ENCODE results near the gene PARN.

The PARN gene

DNA sequence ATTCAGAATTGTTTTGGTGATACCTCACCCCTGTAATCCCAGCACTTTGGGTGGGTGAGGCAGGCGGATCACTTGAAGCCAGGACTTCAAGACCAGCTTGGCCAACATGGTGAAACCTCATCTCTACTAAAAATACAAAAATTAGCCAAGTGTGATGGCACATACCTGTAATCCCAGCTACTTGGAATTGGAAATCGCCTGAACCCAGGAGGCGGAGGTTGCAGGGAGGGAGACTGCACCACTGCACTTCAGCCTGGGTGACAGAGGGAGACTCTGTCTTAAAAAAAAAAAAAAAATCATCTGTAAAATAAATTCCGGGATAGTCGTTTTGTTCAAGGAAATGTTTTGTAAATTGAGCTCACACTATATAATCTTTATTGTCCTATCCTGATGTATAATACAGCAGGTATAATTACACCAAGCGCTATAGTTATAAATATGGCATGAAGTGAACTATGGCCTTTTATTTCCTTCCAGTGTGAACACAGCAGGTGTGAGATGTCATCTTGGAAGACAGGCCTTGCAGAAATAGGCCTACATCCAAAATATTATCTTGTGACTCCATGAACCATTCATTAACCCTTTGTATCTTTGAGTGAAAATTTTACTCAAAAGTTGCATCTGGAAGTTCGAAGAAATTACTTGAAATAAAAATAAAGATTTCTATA, 38.6 kb upstream of the PARN start:
- TF ChIP-seq, protein P1, sequence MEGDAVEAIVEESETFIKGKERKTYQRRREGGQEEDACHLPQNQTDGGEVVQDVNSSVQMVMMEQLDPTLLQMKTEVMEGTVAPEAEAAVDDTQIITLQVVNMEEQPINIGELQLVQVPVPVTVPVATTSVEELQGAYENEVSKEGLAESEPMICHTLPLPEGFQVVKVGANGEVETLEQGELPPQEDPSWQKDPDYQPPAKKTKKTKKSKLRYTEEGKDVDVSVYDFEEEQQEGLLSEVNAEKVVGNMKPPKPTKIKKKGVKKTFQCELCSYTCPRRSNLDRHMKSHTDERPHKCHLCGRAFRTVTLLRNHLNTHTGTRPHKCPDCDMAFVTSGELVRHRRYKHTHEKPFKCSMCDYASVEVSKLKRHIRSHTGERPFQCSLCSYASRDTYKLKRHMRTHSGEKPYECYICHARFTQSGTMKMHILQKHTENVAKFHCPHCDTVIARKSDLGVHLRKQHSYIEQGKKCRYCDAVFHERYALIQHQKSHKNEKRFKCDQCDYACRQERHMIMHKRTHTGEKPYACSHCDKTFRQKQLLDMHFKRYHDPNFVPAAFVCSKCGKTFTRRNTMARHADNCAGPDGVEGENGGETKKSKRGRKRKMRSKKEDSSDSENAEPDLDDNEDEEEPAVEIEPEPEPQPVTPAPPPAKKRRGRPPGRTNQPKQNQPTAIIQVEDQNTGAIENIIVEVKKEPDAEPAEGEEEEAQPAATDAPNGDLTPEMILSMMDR (conservative IDR thresholded peaks at IDR 0.05; ENCODE audit: low read length): no peak
- H3K4me3 ChIP-seq (ENCODE audit: low read length): no peak overlapping the region
- DNase-seq (ENCODE audit: low read depth): no peak

DNA sequence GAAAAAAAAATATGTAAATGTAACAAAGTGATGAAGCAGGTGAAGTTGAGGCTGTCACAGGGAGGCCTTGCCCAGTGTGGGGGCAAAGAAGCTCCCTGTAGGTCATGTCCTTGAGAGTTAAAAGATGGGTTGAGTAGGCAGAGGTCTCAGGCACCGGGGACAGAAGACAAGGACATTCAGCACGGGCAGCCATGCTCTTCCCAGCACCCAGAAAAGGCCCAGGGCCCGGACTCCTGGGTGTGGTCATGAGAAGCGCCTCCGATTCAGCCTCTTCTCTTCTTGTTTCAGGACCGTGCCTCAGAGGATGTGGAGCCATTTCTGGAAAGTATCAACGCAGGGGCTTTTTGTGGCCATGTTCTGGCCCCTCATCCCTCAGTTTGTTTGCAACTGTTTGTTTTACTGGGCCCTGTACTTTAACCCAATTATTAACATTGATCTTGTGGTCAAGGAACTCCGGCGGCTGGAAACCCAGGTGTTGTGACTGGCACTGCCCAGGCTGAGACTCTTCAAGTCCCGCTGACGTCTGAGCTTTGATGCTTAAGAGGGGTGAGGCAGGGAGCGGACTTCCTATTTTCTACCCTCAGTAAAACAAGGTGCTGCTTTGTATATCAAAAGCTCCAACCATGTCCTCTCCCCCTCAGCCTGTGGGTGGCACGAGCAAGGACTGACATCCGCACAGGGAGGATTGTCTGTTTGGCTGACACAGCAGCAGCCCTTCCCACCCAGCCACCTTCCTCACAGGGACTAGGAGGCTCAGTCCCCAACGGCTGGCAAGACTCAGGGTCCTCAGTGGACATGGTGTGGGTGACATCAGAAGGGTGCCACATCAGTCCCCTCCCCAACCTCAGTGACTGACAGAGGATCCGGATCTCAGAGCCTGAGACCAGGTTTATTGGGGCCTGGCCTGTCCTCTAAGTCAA, 37.5 kb upstream of the PARN start:
- TF ChIP-seq, protein P1 (conservative IDR thresholded peaks at IDR 0.05; ENCODE audit: low read length): no peak
- H3K4me3 ChIP-seq (ENCODE audit: low read length): no peak overlapping the region
- no peak for DNase-seq (ENCODE audit: low read depth)

- no peak for DNase-seq (ENCODE audit: low read depth)
Measured at GRCh38 chr16:14658063-14658462, 28.0 kb upstream of the PARN start.

GRCh38 chr16:14652726-14653125, 22.7 kb upstream of the PARN start:
- H3K4me3 ChIP-seq (ENCODE audit: low read length): no peak overlapping the region
- no peak for DNase-seq (ENCODE audit: low read depth)
- TF ChIP-seq, protein P1 (conservative IDR thresholded peaks at IDR 0.05; ENCODE audit: low read length): no peak

More at GRCh38 chr16:14658063-14658462, 28.0 kb upstream of the PARN start:
- TF ChIP-seq, protein P1 (conservative IDR thresholded peaks at IDR 0.05; ENCODE audit: low read length): no peak
- H3K4me3 ChIP-seq (ENCODE audit: low read length): no peak overlapping the region

DNA sequence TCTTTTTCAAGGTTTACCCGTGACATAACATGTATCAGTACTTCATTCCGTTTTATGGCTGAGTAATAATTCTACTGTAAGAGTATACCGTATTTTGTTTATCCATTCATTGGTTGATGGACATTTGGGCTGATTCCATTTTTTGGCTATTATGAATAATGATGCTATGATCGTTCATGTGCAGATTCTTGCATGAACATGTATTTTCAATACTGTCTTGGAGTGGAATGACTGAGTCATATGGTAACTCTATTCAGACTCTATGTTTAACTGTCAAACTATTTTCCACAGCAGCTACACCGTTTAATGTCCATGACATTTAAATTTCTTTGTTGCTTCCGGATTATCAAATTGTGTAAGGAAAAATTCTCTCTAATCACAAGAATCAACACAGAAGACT, 20.6 kb upstream of the PARN start:
- TF ChIP-seq, protein P1 (conservative IDR thresholded peaks at IDR 0.05; ENCODE audit: low read length): no peak
- no peak for DNase-seq (ENCODE audit: low read depth)
- H3K4me3 ChIP-seq (ENCODE audit: low read length): no peak overlapping the region

- no peak for DNase-seq (ENCODE audit: low read depth)
- no peak overlapping the region for H3K4me3 ChIP-seq (ENCODE audit: low read length)
- TF ChIP-seq, protein P1 (conservative IDR thresholded peaks at IDR 0.05; ENCODE audit: low read length): no peak
Measured at GRCh38 chr16:14649816-14650215, 19.8 kb upstream of the PARN start.

Measured in AG10803 (cell line).